KOPT-K1 (cell line): ENCODE data around the gene RPL36.
"Not testable (repeated sequence)": the region's sequence is repeated elsewhere in the genome, so short reads cannot be mapped to it uniquely, and the experiment has no call there.

Experiments used
- H3K27ac ChIP-seq: fragments of 200-600 bp; sonication (generic); 2 replicates; pipeline ENCODE4 v1.5.1; 2016; ENCODE audit warnings: antibody characterized with exemption, mild to moderate bottlenecking, low read depth, low read length; ENCODE audit not compliant: poor library complexity, severe bottlenecking
- H3K36me3 ChIP-seq: fragments of 200-600 bp; sonication (generic); 2 replicates; pipeline ENCODE4 v1.5.1; 2017; ENCODE audit warnings: antibody characterized with exemption, mild to moderate bottlenecking, low read length, moderate library complexity; ENCODE audit not compliant: insufficient read depth
- H3K9me3 ChIP-seq: fragments of 200-600 bp; sonication (generic); 2 replicates; pipeline ENCODE4 v1.5.1; 2017; ENCODE audit warnings: antibody characterized with exemption, low read length, mild to moderate bottlenecking; ENCODE audit not compliant: insufficient read depth, poor library complexity, severe bottlenecking

RPL36 gene

GRCh38 chr19:5719961-5720790 is 30.1 kb downstream of the RPL36 start, which contains the start of the genes CATSPERD and LONP1:
TSS of gene CATSPERD (plus strand) at chr19:5720637. CDS start at chr19:5720738, 101 bp downstream.
TSS of gene LONP1 (minus strand) at chr19:5720146. CDS start at chr19:5720132, 14 bp downstream.
- H3K36me3 ChIP-seq = peaks cover 29% of the 10 kb centered on the region
- peak within 1 kb of the TSS; percentile 86 for H3K27ac ChIP-seq
- no peaks in the 10 kb centered on the region for H3K9me3 ChIP-seq

GRCh38 chr19:5727453-5728050 is 37.5 kb downstream of the RPL36 start:
- Histone ChIP-seq H3K27ac (no peak overlapping the region), H3K9me3 (peaks cover 6% of the 10 kb centered on the region), H3K36me3 (no peaks in the 10 kb centered on the region)

GRCh38 chr19:5733172-5733571 is 43.1 kb downstream of the RPL36 start:
- H3K27ac ChIP-seq, H3K9me3 ChIP-seq, H3K36me3 ChIP-seq: not testable (repeated sequence)

- Histone ChIP-seq H3K27ac (no peak overlapping the region), H3K9me3 (no peaks in the 10 kb centered on the region), H3K36me3 (no peaks in the 10 kb centered on the region)
Measured at GRCh38 chr19:5738423-5738822, 48.3 kb downstream of the RPL36 start.
